ENCODE results near the gene TMEM200A.

- TF ChIP-seq CTCF (conservative IDR thresholded peaks at IDR 0.05; ENCODE audit: low read depth, low read length) = no peak
- TF ChIP-seq EZH2 (IDR thresholded peaks at IDR 0.05; ENCODE audit: low read length, unreplicated experiment) = no peak
- TF ChIP-seq EZH2phosphoT487 (IDR thresholded peaks at IDR 0.05; ENCODE audit: borderline replicate concordance, low read length) = no peak
These were observed 91.8 kb downstream of the TMEM200A start for GRCh38 chr6:130457605-130458004.
